KMS-11 (cell line): ENCODE data around the gene P2RX3.

Experiments
- H2AFZ ChIP-seq: fragments of 200-600 bp; sonication (generic); 2 replicates; pipeline ENCODE4 v1.6.1; 2016; ENCODE audit warnings: antibody characterized with exemption, mixed run types, low read depth
- H3K27ac ChIP-seq: fragments of 200-600 bp; sonication (generic); 2 replicates; pipeline ENCODE4 v1.6.1; 2016; ENCODE audit warnings: mild to moderate bottlenecking, mixed run types
- H3K27me3 ChIP-seq: fragments of 200-600 bp; sonication (generic); 2 replicates; pipeline ENCODE4 v1.6.1; 2017; ENCODE audit warnings: mild to moderate bottlenecking, low read depth, mixed run types, moderate library complexity; ENCODE audit not compliant: insufficient read depth
- H3K36me3 ChIP-seq: fragments of 200-600 bp; sonication (generic); 2 replicates; pipeline ENCODE4 v1.6.1; 2017; ENCODE audit warnings: mild to moderate bottlenecking, mixed run types; ENCODE audit not compliant: insufficient read depth
- H3K4me1 ChIP-seq: fragments of 200-600 bp; sonication (generic); 2 replicates; pipeline ENCODE4 v1.6.1; 2016; ENCODE audit warnings: mild to moderate bottlenecking, low read depth, mixed run types; ENCODE audit not compliant: poor library complexity, severe bottlenecking
- H3K4me2 ChIP-seq: fragments of 200-600 bp; sonication (generic); 2 replicates; pipeline ENCODE4 v1.7.0; 2016; ENCODE audit warnings: mild to moderate bottlenecking, mixed run types
- H3K4me3 ChIP-seq: fragments of 200-600 bp; sonication (generic); IDR thresholded peaks from 2 replicates; pipeline ENCODE4 v1.6.1; 2017; ENCODE audit warnings: low read depth, low read length, mixed read lengths; ENCODE audit not compliant: insufficient read depth
- H3K79me2 ChIP-seq: fragments of 200-600 bp; sonication (generic); 2 replicates; pipeline ENCODE4 v1.6.1; 2016; ENCODE audit warnings: low read depth, mixed run types; ENCODE audit not compliant: insufficient read depth
- H3K9ac ChIP-seq: fragments of 200-600 bp; sonication (generic); 2 replicates; pipeline ENCODE4 v1.6.1; 2016; ENCODE audit warnings: mild to moderate bottlenecking, mixed run types
- H4K20me1 ChIP-seq: fragments of 200-600 bp; sonication (generic); 2 replicates; pipeline ENCODE4 v1.6.1; 2016; ENCODE audit warnings: mild to moderate bottlenecking, mixed run types; ENCODE audit not compliant: insufficient read depth
- CTCF ChIP-seq: fragments of 200-600 bp; sonication (generic); conservative IDR thresholded peaks from 2 replicates; pipeline ENCODE4 v1.6.1; 2017; ENCODE audit warnings: low read depth, mild to moderate bottlenecking, antibody characterized with exemption, low read length, moderate library complexity, mixed read lengths

Gene P2RX3

GRCh38 chr11:57403802-57404147 lies 65.6 kb downstream of the P2RX3 start:
- Histone ChIP-seq H3K27ac (no peak overlapping the region), H3K36me3 (no peaks in the 10 kb centered on the region), H3K79me2 (no peaks in the 10 kb centered on the region)

GRCh38 chr11:57405271-57405860 lies 67.2 kb downstream of the P2RX3 start:
- Histone ChIP-seq H3K9ac (no peak overlapping the region), H3K4me2 (no peak overlapping the region), H3K27me3 (no peaks in the 10 kb centered on the region), H3K4me3 (no peak overlapping the region), H2AFZ (no peak overlapping the region), H4K20me1 (no peaks in the 10 kb centered on the region), H3K79me2 (no peaks in the 10 kb centered on the region), H3K27ac (no peak overlapping the region), H3K36me3 (no peaks in the 10 kb centered on the region), H3K4me1 (no peaks in the 10 kb centered on the region)
- TF ChIP-seq CTCF, result no peak

More at GRCh38 chr11:57403802-57404147, 65.6 kb downstream of the P2RX3 start:
- Histone ChIP-seq H3K4me2 (no peak overlapping the region), H3K4me3 (no peak overlapping the region), H3K27me3 (no peaks in the 10 kb centered on the region), H3K4me1 (no peaks in the 10 kb centered on the region), H3K9ac (no peak overlapping the region), H4K20me1 (no peaks in the 10 kb centered on the region), H2AFZ (no peak overlapping the region)
- TF ChIP-seq CTCF, result no peak

- Histone ChIP-seq H3K4me1 (no peaks in the 10 kb centered on the region), H3K9ac (no peak overlapping the region), H3K4me3 (no peak overlapping the region), H3K4me2 (no peak overlapping the region), H3K79me2 (no peaks in the 10 kb centered on the region), H4K20me1 (no peaks in the 10 kb centered on the region), H2AFZ (no peak overlapping the region), H3K27me3 (no peaks in the 10 kb centered on the region), H3K36me3 (no peaks in the 10 kb centered on the region), H3K27ac (no peak overlapping the region)
- TF ChIP-seq CTCF, result no peak
Measured at GRCh38 chr11:57406337-57406904, 68.3 kb downstream of the P2RX3 start.

- Histone ChIP-seq H2AFZ (no peak overlapping the region), H3K4me3 (no peak overlapping the region), H3K36me3 (no peaks in the 10 kb centered on the region), H3K4me1 (no peaks in the 10 kb centered on the region), H3K27ac (no peak overlapping the region), H3K9ac (no peak overlapping the region), H3K27me3 (no peaks in the 10 kb centered on the region), H3K79me2 (no peaks in the 10 kb centered on the region), H4K20me1 (no peaks in the 10 kb centered on the region), H3K4me2 (no peak overlapping the region)
- TF ChIP-seq CTCF, result no peak
Measured at GRCh38 chr11:57407010-57407920, 69.1 kb downstream of the P2RX3 start.
